SK-N-MC (cell line): Measurements from ENCODE around the gene AUTS2.

Source experiments
- EZH2 ChIP-seq: fragments of 200-600 bp; sonication (generic); IDR thresholded peaks from one replicate; pipeline ENCODE4 v1.6.1; 2017; ENCODE audit warnings: antibody characterized with exemption
- FOXP2 ChIP-seq: optimal IDR thresholded peaks from 2 replicates; pipeline ENCODE3; 2011; ENCODE audit warnings: mild to moderate bottlenecking, moderate library complexity; ENCODE audit not compliant: insufficient read depth; ENCODE audit errors: extremely low read length, control extremely low read depth
- POLR2AphosphoS5 ChIP-seq: IDR thresholded peaks from 2 replicates; pipeline ENCODE4 v1.6.1; 2012; ENCODE audit warnings: mild to moderate bottlenecking, low read depth, low read length, borderline replicate concordance

DNA sequence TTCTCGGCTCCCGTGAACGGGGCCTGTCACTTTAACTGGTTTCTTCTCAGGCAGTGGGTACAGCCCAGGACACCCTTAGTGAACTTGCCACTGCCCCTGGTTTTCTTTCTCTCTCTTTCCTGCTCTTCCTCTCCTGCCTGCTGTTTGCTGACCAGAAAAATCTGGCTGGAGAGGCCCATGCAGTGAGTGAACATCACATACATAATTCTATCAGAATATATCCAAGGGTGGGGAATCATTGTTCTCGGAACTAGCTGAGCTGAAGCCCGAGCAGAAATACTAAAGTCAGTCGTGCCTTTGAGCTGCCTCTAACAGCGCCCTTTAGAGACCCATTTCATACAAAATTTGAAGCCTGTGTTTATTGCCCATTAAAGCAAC lies 1032.2 kb downstream of the AUTS2 start:
- no peak for TF ChIP-seq EZH2
- TF ChIP-seq POLR2AphosphoS5: no peak
- no peak for TF ChIP-seq FOXP2
